ENCODE data around the gene NPC2.

Gene NPC2

DNA sequence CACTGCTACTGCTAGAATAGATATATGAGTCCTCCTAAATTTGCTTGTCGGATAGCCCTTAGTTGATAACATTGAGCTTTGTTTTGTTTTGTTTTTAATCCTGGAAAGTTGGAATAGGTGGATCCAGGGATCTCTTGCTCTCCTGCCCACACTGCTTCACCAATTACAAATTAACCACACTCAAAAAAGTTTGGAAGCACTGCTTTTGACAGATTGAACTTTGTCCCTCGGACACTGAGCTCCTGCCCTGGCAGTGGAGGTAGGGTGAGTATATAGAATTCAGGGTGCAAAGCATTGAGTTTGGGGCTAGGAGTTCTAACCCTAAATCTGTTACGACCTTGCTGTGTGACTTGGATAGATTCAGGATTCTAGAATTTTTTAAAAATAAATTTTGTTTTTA lies 52.0 kb downstream of the NPC2 start:
- no peak overlapping the region for H3K4me3 ChIP-seq (ENCODE audit: low read length)
- TF ChIP-seq, protein P1, sequence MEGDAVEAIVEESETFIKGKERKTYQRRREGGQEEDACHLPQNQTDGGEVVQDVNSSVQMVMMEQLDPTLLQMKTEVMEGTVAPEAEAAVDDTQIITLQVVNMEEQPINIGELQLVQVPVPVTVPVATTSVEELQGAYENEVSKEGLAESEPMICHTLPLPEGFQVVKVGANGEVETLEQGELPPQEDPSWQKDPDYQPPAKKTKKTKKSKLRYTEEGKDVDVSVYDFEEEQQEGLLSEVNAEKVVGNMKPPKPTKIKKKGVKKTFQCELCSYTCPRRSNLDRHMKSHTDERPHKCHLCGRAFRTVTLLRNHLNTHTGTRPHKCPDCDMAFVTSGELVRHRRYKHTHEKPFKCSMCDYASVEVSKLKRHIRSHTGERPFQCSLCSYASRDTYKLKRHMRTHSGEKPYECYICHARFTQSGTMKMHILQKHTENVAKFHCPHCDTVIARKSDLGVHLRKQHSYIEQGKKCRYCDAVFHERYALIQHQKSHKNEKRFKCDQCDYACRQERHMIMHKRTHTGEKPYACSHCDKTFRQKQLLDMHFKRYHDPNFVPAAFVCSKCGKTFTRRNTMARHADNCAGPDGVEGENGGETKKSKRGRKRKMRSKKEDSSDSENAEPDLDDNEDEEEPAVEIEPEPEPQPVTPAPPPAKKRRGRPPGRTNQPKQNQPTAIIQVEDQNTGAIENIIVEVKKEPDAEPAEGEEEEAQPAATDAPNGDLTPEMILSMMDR (conservative IDR thresholded peaks at IDR 0.05; ENCODE audit: low read length), result no peak
- no peak for DNase-seq (ENCODE audit: low read depth)

DNA sequence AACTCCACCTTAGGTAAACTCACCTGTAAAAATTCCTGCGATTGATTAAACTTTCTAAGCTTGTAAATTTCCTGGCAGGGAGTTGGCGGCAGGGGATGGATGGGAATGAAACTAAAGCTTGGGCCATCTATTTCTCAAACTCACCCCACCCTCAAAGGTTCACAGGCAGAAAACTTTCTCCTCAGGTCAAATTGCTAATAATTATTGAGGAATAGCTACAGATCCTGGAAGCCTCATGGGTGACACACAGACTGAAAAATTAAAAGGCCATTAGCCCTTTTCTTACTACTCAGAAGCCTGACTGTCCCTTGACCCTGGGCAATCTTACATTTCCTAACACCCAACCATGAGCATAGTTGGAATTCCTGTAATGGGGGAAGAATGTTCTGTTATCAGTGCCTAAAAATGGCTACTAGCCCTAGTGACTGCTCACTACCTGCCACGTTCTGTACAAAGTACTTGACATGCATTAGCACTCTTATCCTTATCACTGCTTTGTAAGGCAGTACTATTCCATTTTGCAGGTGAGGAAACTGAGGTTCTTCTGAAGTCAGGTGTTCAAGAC lies 54.7 kb downstream of the NPC2 start:
- DNase-seq (ENCODE audit: low read depth), result no peak
- H3K4me3 ChIP-seq (ENCODE audit: low read length), result no peak overlapping the region
- TF ChIP-seq, protein P1 (conservative IDR thresholded peaks at IDR 0.05; ENCODE audit: low read length), result no peak

DNA sequence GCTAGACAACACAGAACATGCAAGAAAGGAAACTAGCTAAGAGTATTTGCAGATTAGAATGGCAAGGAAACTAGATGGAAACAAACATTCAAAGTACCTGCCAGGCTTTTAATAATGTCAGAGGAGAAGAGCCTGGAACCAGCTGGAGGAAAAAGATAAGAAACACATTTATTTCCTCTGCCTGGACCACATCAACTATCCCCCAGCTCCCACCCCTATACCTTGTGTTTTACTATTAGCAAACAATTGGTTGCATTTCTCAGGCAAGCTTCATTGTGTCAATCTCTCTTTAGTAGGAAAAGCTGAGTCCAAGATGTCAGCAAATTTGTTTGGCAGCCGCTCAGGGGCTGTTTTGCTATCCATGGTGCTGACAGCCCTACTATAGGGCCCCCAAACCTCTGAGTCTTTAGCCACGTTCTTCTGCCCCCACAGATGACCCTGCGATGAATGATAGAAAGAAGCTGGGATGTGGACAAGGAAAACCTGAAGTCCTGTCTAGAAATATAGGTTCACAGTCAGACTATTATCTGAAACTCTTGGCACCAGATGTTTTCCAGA lies 55.5 kb downstream of the NPC2 start:
- no peak for DNase-seq (ENCODE audit: low read depth)
- TF ChIP-seq, protein P1 (conservative IDR thresholded peaks at IDR 0.05; ENCODE audit: low read length), result no peak
- H3K4me3 ChIP-seq (ENCODE audit: low read length), result no peak overlapping the region

DNA sequence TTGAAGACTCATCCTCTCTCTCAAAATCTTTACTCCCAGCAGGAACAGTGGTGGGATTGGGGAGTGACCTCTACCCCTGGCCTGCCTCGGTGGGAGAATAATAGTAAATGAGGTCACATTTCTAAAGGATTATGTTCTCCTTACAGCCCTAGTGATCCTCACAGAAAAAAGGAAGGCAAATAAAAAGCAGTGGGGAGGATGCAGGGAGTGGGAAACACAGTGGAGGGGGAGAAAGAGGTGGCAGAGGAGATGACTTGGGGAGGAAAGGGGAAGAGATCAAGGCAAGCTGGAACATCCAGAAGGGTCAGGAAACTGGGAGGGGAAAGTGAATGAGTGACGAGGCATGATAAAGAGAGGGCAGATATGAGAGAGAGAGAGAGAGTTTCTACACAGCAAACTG lies 58.8 kb downstream of the NPC2 start:
- no peak overlapping the region for H3K4me3 ChIP-seq (ENCODE audit: low read length)
- DNase-seq (ENCODE audit: low read depth), result no peak
- TF ChIP-seq, protein P1 (conservative IDR thresholded peaks at IDR 0.05; ENCODE audit: low read length), result no peak

DNA sequence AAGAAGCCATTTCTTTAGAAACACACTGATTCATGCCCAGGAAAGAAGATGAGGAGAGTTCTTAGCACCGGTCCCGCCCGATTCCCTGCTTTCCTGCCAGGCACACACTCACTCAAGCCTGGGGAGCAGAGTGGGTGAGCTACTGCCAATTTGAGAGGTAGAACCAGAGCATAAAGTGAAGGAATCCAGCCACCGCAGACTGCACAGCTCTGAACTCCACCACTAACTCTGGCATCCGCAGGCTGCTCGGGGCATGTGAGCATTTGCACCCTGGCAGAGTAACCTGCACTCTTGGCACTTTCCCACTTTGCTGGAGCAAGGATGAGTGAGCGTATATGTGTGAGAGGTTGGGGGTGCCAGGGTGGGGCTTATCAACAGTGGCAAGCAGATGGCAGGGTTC lies 63.1 kb downstream of the NPC2 start:
- H3K4me3 ChIP-seq (ENCODE audit: low read length), result no peak overlapping the region
- no peak for DNase-seq (ENCODE audit: low read depth)
- TF ChIP-seq, protein P1 (conservative IDR thresholded peaks at IDR 0.05; ENCODE audit: low read length), result no peak
